Gastroesophageal sphincter (tissue), 4 donors: Measurements from ENCODE around the gene JPT1. TPM values are rescaled to one million over a fixed set of nuclear protein-coding genes. Genes with fewer than 3 reads are reported as not detected.

Source experiments
- ATAC-seq: fragments of 150-250 bp; one replicate; pipeline ENCODE4 v1.9.1; 2016; ENCODE audit warnings: mild to moderate bottlenecking, moderate library complexity
- H3K27ac ChIP-seq, 4 donors: fragments of 200-600 bp; sonication (generic) in 3 of 4; 1 replicate in 3 of 4; 2 replicates in 1 of 4; pipeline ENCODE4 v1.5.1; 2016 to 2019
- H3K27me3 ChIP-seq: fragments of 200-600 bp; sonication (generic); one replicate; pipeline ENCODE4 v1.5.1; 2019
- H3K36me3 ChIP-seq, 2 donors: fragments of 200-600 bp; sonication (generic); one replicate each; pipeline ENCODE4 v1.5.1; 2019; ENCODE audit warnings: control low read depth in 1 of 2
- H3K4me1 ChIP-seq, 3 donors: fragments of 200-600 bp; sonication (generic); 1 replicate in 2 of 3; 2 replicates in 1 of 3; pipeline ENCODE4 v1.5.1; 2016 to 2019; ENCODE audit warnings: control low read depth in 2 of 3
- H3K4me3 ChIP-seq, 2 donors: fragments of 200-600 bp; sonication (generic); one replicate each; pipeline ENCODE4 v1.5.1; 2019; ENCODE audit warnings: mild to moderate bottlenecking in 1 of 2, moderate library complexity in 1 of 2
- H3K9me3 ChIP-seq, 3 donors: fragments of 200-600 bp; sonication (generic); one replicate each; pipeline ENCODE4 v1.5.1; 2017 to 2019; ENCODE audit warnings: control low read depth in 2 of 3
- EP300 ChIP-seq: sonication (generic); formaldehyde crosslinking; IDR thresholded peaks from one replicate; pipeline ENCODE4 v1.6.1; 2017; ENCODE audit warnings: antibody characterized with exemption, mild to moderate bottlenecking
- POLR2A ChIP-seq, 2 donors: fragments of 450-650 bp; IDR thresholded peaks; one replicate each; pipeline ENCODE4 v1.6.1; 2017; ENCODE audit warnings: antibody characterized with exemption in 2 of 2, mild to moderate bottlenecking in 2 of 2, moderate library complexity in 1 of 2
- POLR2AphosphoS5 ChIP-seq: sonication (generic); formaldehyde crosslinking; IDR thresholded peaks from one replicate; pipeline ENCODE4 v1.6.1; 2017; ENCODE audit warnings: antibody characterized with exemption
- WGBS, 2 donors: methylation state at CpG; one replicate each; pipeline ENCODE4 v1.1.5; 2018; ENCODE audit warnings: low coverage in 1 of 2; 5-methylcytosine and 5-hydroxymethylcytosine counted together
- total RNA-seq, 4 donors: library from RNA; depleted of rRNA; stranded (reverse); fragments of >200 nt; gene quantifications; one replicate each; pipeline ENCODE4 v1.1.0, GENCODE V29; 2016
- TF ChIP-seq, protein P1 (sequence below), 4 experiments: fragments of 200-600 bp in 2 of 4; fragments of 450-650 bp in 2 of 4; sonication (generic) in 1 of 4; IDR thresholded peaks; one replicate each; pipeline ENCODE4 v1.5.1; 2017 to 2019; ENCODE audit warnings: antibody characterized with exemption in 4 of 4, mild to moderate bottlenecking in 2 of 4, moderate library complexity in 2 of 4

JPT1 gene
- total RNA-seq, 4 donors from 2014 or later: 9.3 to 48.5 (median 25.0) TPM

DNA sequence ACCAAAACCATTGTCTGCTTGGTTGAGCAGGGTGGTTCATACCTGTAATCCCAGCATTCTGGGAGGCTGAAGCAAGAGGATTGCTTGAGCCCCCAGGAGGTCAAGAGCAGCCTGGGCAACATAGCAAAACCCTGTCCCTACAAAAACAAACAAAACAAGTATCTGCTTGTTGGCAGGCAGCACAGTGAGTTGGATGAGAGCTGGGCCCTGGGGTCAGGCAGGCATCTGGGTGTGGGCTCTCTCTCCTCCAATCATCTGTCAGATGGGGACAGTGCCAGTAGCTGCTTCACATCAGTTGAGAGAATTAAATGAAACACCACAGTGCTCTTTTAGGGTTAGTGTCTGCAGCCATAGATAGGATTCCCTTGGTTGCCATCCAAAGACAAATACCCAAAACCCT, 38.8 kb downstream of the JPT1 start:
- no peak overlapping the region for H3K27ac ChIP-seq
- H3K27me3 ChIP-seq: no peaks in the 10 kb centered on the region
- H3K36me3 ChIP-seq: peaks cover 0 to 29% of the 10 kb centered on the region in 2 donors
- TF ChIP-seq, protein P1, sequence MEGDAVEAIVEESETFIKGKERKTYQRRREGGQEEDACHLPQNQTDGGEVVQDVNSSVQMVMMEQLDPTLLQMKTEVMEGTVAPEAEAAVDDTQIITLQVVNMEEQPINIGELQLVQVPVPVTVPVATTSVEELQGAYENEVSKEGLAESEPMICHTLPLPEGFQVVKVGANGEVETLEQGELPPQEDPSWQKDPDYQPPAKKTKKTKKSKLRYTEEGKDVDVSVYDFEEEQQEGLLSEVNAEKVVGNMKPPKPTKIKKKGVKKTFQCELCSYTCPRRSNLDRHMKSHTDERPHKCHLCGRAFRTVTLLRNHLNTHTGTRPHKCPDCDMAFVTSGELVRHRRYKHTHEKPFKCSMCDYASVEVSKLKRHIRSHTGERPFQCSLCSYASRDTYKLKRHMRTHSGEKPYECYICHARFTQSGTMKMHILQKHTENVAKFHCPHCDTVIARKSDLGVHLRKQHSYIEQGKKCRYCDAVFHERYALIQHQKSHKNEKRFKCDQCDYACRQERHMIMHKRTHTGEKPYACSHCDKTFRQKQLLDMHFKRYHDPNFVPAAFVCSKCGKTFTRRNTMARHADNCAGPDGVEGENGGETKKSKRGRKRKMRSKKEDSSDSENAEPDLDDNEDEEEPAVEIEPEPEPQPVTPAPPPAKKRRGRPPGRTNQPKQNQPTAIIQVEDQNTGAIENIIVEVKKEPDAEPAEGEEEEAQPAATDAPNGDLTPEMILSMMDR (IDR thresholded peaks at IDR 0.05): no peak
- TF ChIP-seq POLR2AphosphoS5 (no peak), POLR2A (IDR thresholded peaks at IDR 0.05) (no peak), EP300 (no peak)
- ATAC-seq: no peak
- H3K9me3 ChIP-seq: no peaks in the 10 kb centered on the region
- no peak overlapping the region for H3K4me3 ChIP-seq
- peaks cover 0 to 49% (median 15%) of the 10 kb centered on the region in 3 donors for H3K4me1 ChIP-seq

DNA sequence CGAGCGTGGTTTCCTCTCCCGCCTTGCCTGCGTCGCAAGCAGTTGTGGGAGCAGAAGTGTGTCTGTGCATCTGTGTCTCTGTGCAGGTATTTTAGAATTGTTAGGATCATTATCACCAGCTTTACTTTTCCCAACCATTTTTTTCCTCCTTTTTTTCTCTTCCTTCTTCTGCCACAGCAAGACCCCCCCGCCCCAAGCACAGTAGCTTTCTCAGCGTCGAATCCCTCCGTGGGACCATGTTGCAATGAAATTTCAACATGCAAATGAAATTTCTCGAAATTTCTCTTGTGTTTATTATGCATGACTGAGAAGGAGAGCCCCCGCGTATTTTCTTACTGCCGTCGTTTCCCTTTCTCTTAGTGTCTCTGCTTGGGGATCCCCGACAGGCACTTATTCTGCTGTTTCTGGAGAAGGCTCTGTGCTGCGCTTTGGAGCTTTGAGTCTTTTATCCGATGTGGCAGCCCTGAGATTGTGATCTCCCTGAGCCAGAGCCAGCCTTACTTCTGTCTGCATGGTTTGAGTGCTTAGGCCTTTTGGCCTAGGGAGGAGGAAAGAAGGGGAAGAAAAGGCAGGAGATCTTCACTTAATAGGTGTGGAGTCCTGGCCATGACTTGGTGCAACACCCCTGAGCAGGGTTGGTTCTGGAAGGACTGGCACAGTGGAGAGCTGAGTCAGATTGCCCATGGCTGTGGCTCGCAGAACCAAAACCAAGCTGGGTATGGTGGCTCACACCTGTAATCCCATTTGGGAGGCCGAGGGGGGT, 39.6 kb downstream of the JPT1 start:
- WGBS, 2 donors: 36 to 39% methylated on average over 11 to 14 of the region's 19 CpGs
- peak; percentile 3 for ATAC-seq
- peak overlapping the region; percentile 52 to 90 (median 86) for H3K27ac ChIP-seq
- peaks cover 0 to 55% (median 17%) of the 10 kb centered on the region in 3 donors for H3K4me1 ChIP-seq
- peak overlapping the region; percentile 58 for H3K4me3 ChIP-seq
- H3K27me3 ChIP-seq: no peaks in the 10 kb centered on the region
- H3K36me3 ChIP-seq: peaks cover 0 to 21% of the 10 kb centered on the region in 2 donors
- no peak for TF ChIP-seq EP300
- no peaks in the 10 kb centered on the region for H3K9me3 ChIP-seq

DNA sequence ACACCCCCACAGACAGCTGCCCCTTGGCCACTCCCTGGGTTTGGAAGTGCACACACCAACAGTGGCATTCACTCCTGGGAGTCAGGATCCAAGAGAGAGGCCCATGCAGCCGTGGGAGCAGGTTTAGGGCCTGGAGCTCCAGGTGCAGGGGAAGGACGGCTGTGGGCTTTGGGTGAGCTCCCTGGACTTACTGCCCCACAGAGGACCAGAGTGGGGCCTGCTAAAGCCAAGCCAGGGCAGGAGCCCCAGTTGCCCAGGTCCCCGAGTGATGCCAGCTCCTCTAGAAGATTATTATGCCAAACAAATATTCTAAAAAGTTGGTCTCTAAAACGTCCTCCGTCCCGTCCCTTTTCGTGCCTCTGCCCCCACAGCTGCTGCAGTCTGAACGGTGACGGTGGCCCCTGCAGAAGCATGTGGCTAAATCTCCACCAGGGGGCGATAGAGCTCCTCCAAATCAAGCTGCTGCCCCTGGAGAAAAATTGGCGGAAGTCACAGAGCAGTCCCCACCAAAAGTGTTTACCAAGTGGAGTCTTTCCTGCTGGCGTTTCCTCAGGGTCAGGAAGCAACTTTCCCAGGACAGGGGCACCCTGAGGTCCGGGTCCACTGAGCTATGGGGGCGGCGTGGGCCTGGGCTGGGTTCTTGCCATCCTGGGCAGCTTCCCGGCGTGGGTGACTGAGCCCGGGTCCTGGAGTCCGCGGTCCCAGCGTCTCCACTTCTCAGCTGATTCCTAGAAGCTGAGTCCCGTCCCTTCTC, 40.3 kb downstream of the JPT1 start:
- ATAC-seq: peak; percentile 80
- Histone ChIP-seq H3K9me3 (no peaks in the 10 kb centered on the region), H3K36me3 (peaks cover 0 to 18% of the 10 kb centered on the region in 2 donors), H3K27ac (peak overlapping the region; percentile 52 to 90 (median 86)), H3K4me3 (peak overlapping the region; percentile 58), H3K4me1 (peaks cover 0 to 62% (median 21%) of the 10 kb centered on the region in 3 donors), H3K27me3 (no peaks in the 10 kb centered on the region)
- 0 to 10% methylated on average over 1 to 6 of the region's 22 CpGs for WGBS, 2 donors
- no peak for TF ChIP-seq POLR2A (IDR thresholded peaks at IDR 0.05)
- TF ChIP-seq, protein P1 (IDR thresholded peaks at IDR 0.05): peak in 3 of 4 experiments; percentile 96 to 97 (median 96)
- TF ChIP-seq POLR2AphosphoS5: peak; percentile 9

DNA sequence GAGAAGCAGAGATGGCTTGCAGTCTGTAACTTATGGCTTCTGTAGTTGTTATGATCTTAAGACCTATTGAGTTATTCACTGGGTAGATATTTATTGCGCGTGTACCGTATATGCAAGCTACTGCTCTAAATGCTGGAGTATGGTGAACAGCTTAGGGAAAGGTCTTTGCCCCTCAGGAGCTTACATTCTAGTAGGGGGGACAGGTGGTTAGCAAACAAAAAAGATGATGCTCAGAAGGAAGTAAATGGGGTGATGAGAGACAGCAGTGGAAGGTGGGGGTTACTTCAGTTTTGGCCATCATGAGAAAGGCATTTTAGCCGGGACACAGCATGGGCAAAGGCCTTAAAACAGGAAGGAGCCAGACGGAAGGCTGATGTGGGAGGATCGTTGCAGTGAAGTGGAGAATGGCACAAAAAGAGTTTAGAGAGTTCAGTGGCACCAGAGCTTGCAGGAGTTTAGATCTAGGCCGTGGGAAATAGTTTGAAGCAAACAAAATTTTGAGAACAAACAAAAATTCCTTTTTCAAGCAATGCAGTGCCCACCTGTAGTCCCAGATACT, 42.5 kb downstream of the JPT1 start:
- WGBS, 2 donors: 83 to 86% methylated on average over 7 of the region's 7 CpGs
- no peak for ATAC-seq
- Histone ChIP-seq H3K4me3 (no peak overlapping the region), H3K27ac (no peak overlapping the region), H3K9me3 (no peaks in the 10 kb centered on the region), H3K36me3 (peaks cover 0 to 9% of the 10 kb centered on the region in 2 donors), H3K4me1 (peaks cover 0 to 65% (median 22%) of the 10 kb centered on the region in 3 donors), H3K27me3 (no peaks in the 10 kb centered on the region)
- TF ChIP-seq, protein P1 (IDR thresholded peaks at IDR 0.05): no peak
- TF ChIP-seq EP300 (no peak), POLR2A (IDR thresholded peaks at IDR 0.05) (no peak), POLR2AphosphoS5 (no peak)

DNA sequence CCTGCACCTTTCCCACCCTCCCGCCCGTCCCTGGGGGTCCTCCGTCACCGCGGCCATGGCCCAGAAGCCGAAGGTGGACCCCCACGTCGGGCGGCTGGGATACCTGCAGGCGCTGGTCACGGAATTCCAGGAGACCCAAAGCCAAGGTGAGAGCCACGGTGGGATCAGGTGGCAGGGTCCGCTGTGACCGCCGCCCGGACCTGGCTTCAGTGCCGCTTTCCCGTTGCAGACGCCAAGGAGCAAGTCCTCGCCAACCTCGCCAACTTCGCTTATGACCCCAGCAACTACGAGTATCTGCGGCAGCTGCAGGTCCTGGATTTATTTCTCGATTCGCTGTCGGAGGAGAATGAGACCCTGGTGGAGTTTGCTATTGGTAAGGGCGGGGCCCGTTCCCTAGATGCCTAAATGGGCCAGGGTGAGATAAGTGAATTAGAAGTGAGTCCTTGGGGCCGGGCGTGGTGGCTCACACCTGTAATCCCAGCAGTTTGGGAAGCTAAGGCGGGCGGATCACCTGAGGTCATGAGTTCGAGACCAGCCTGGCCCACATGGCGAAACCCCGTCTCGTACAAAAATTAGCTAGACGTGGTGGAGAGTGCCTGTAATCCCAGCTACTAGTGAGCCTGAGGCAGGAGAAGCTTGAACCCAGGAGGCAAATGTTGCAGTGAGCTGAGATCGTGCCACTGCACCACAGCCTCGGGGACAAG, 43.9 kb downstream of the JPT1 start:
- no peak for ATAC-seq
- H3K4me3 ChIP-seq: peak overlapping the region; percentile 68 to 86
- TF ChIP-seq, protein P1 (IDR thresholded peaks at IDR 0.05): no peak
- TF ChIP-seq POLR2A (IDR thresholded peaks at IDR 0.05) (no peak), POLR2AphosphoS5 (no peak), EP300 (no peak)
- no peaks in the 10 kb centered on the region for H3K9me3 ChIP-seq
- whole genome bisulfite sequencing, 2 donors: 66 to 82% methylated on average over 2 to 8 of the region's 40 CpGs
- H3K27me3 ChIP-seq: no peaks in the 10 kb centered on the region
- no peaks in the 10 kb centered on the region for H3K36me3 ChIP-seq
- peak overlapping the region; percentile 9 to 81 (median 70) for H3K27ac ChIP-seq
- H3K4me1 ChIP-seq: peaks cover 0 to 53% (median 22%) of the 10 kb centered on the region in 3 donors
